ENCODE data around the gene MYLK4. TPM values are rescaled to one million over a fixed set of nuclear protein-coding genes. Genes with fewer than 3 reads are reported as not detected.

MYLK4 gene
- total RNA-seq, 1 donor = 0.43 TPM

- peak; percentile 44 for DNase-seq (ENCODE audit: low read depth)
- no peak for TF ChIP-seq CTCF (IDR thresholded peaks at IDR 0.05; ENCODE audit: insufficient read depth, low read depth, low read length)
- no peak overlapping the region for H3K4me3 ChIP-seq (ENCODE audit: low read depth, low read length)
Observed at GRCh38 chr6:2684103-2684749, 66.5 kb downstream of the MYLK4 start.

- no peak overlapping the region for H3K4me3 ChIP-seq (ENCODE audit: low read depth, low read length)
- TF ChIP-seq CTCF (IDR thresholded peaks at IDR 0.05; ENCODE audit: insufficient read depth, low read depth, low read length) = no peak
- DNase-seq (ENCODE audit: low read depth) = no peak
Observed at GRCh38 chr6:2680264-2680922, 70.3 kb downstream of the MYLK4 start.

- TF ChIP-seq CTCF (IDR thresholded peaks at IDR 0.05; ENCODE audit: insufficient read depth, low read depth, low read length) = no peak
- no peak for DNase-seq (ENCODE audit: low read depth)
- no peak overlapping the region for H3K4me3 ChIP-seq (ENCODE audit: low read depth, low read length)
Observed at GRCh38 chr6:2677080-2677593, 73.6 kb downstream of the MYLK4 start.

- no peak for TF ChIP-seq CTCF (IDR thresholded peaks at IDR 0.05; ENCODE audit: insufficient read depth, low read depth, low read length)
- DNase-seq (ENCODE audit: low read depth) = no peak
- no peak overlapping the region for H3K4me3 ChIP-seq (ENCODE audit: low read depth, low read length)
Observed at GRCh38 chr6:2676048-2676447, 74.7 kb downstream of the MYLK4 start.

- TF ChIP-seq CTCF (IDR thresholded peaks at IDR 0.05; ENCODE audit: insufficient read depth, low read depth, low read length) = no peak
- DNase-seq (ENCODE audit: low read depth) = no peak
- no peak overlapping the region for H3K4me3 ChIP-seq (ENCODE audit: low read depth, low read length)
Observed at GRCh38 chr6:2674857-2675256, 75.9 kb downstream of the MYLK4 start.

- H3K4me3 ChIP-seq (ENCODE audit: low read depth, low read length) = no peak overlapping the region
- DNase-seq (ENCODE audit: low read depth) = no peak
- TF ChIP-seq CTCF (IDR thresholded peaks at IDR 0.05; ENCODE audit: insufficient read depth, low read depth, low read length) = no peak
Observed at GRCh38 chr6:2669067-2669700, 81.5 kb downstream of the MYLK4 start.
